Suprapubic skin (tissue), 4 donors: ENCODE results near the gene TCF15.
"Not testable (repeated sequence)": the region's sequence is repeated elsewhere in the genome, so short reads cannot be mapped to it uniquely, and the experiment has no call there.

Experiments used
- EP300 ChIP-seq: sonication (generic); formaldehyde crosslinking; IDR thresholded peaks from one replicate; pipeline ENCODE4 v1.6.1; 2017; ENCODE audit warnings: antibody characterized with exemption
- POLR2A ChIP-seq, 2 donors: fragments of 450-650 bp; IDR thresholded peaks; one replicate each; pipeline ENCODE4 v1.6.1; 2017; ENCODE audit warnings: antibody characterized with exemption in 2 of 2, mild to moderate bottlenecking in 2 of 2, moderate library complexity in 2 of 2
- POLR2AphosphoS5 ChIP-seq, 3 donors: sonication (generic); formaldehyde crosslinking; IDR thresholded peaks; one replicate each; pipeline ENCODE4 v1.6.1; 2017; ENCODE audit warnings: antibody characterized with exemption in 3 of 3
- TF ChIP-seq, protein P1 (sequence below), 2 donors: fragments of 200-600 bp in 1 of 2; fragments of 450-650 bp in 1 of 2; sonication (generic) in 1 of 2; IDR thresholded peaks; one replicate each; pipeline ENCODE4 v1.5.1; 2016 to 2019; ENCODE audit warnings: antibody characterized with exemption in 2 of 2, mild to moderate bottlenecking in 1 of 2, moderate library complexity in 1 of 2

- TF ChIP-seq, protein P1, sequence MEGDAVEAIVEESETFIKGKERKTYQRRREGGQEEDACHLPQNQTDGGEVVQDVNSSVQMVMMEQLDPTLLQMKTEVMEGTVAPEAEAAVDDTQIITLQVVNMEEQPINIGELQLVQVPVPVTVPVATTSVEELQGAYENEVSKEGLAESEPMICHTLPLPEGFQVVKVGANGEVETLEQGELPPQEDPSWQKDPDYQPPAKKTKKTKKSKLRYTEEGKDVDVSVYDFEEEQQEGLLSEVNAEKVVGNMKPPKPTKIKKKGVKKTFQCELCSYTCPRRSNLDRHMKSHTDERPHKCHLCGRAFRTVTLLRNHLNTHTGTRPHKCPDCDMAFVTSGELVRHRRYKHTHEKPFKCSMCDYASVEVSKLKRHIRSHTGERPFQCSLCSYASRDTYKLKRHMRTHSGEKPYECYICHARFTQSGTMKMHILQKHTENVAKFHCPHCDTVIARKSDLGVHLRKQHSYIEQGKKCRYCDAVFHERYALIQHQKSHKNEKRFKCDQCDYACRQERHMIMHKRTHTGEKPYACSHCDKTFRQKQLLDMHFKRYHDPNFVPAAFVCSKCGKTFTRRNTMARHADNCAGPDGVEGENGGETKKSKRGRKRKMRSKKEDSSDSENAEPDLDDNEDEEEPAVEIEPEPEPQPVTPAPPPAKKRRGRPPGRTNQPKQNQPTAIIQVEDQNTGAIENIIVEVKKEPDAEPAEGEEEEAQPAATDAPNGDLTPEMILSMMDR (IDR thresholded peaks at IDR 0.05) = not testable (repeated sequence)
- not testable (repeated sequence) for TF ChIP-seq POLR2A (IDR thresholded peaks at IDR 0.05); POLR2AphosphoS5 (IDR thresholded peaks at IDR 0.05); EP300
These were observed 31.0 kb downstream of the TCF15 start for GRCh38 chr20:578940-579690.
